ENCODE data around the gene KRTAP9-4.
"Not testable (repeated sequence)": the region's sequence is repeated elsewhere in the genome, so short reads cannot be mapped to it uniquely, and the experiment has no call there.

GRCh38 chr17:41255381-41256290 lies 6.1 kb downstream of the KRTAP9-4 start, which contains the start of gene KRTAP9-9:
- TF ChIP-seq, protein P1, sequence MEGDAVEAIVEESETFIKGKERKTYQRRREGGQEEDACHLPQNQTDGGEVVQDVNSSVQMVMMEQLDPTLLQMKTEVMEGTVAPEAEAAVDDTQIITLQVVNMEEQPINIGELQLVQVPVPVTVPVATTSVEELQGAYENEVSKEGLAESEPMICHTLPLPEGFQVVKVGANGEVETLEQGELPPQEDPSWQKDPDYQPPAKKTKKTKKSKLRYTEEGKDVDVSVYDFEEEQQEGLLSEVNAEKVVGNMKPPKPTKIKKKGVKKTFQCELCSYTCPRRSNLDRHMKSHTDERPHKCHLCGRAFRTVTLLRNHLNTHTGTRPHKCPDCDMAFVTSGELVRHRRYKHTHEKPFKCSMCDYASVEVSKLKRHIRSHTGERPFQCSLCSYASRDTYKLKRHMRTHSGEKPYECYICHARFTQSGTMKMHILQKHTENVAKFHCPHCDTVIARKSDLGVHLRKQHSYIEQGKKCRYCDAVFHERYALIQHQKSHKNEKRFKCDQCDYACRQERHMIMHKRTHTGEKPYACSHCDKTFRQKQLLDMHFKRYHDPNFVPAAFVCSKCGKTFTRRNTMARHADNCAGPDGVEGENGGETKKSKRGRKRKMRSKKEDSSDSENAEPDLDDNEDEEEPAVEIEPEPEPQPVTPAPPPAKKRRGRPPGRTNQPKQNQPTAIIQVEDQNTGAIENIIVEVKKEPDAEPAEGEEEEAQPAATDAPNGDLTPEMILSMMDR (IDR thresholded peaks at IDR 0.05 in 8 of 11, conservative IDR thresholded peaks at IDR 0.05 in 3 of 11): not testable (repeated sequence)
- TF ChIP-seq POLR2A (IDR thresholded peaks at IDR 0.05): not testable (repeated sequence)
